ENCODE measurements around the gene CCDC175.

Gene CCDC175

DNA sequence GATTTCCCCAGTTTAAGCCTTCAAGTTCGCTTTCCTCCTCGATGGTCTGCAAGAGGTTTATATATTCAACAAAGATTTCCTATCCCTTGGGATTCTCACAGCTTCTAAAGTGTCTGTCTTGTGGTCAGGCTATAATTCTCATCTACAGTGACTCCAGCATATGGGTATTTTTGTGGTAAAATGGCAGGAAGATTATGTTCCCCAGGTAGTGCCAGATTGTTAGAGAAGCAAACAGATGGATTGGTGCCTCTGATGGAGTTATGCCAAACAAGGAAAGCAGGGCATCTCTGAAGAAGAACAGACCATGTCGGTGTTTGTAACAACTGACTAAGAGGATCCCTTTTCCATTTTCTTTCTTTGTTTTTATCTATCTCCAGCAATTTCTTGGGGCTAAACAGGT lies 5.5 kb upstream of the CCDC175 start:
- H3K4me3 ChIP-seq (ENCODE audit: low read length), result no peak overlapping the region

DNA sequence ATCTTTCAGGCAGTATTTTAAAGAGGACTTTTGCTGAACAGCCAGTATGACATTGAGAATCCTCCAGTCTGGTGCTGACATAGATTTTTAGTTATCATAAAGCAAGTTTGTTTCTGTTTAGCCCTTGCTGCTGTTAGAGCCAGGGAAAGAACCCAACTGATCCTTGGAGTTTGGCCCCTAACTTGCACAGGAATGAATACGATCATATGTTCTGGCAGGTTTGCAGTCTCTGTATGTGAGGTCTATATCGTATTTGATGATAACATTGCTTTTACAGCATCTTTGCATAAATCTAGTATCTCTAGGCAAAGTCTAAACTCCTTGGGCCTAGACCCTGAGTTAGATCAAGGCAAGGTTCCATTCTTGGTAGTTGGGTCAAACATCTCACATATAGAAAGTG lies 4.3 kb upstream of the CCDC175 start:
- no peaks in the 10 kb centered on the region for H3K36me3 ChIP-seq (ENCODE audit: control insufficient read depth, insufficient read depth, low read length)
- H3K27me3 ChIP-seq (ENCODE audit: control insufficient read depth, insufficient read depth, low read length), result no peaks in the 10 kb centered on the region
- no peak overlapping the region for H3K4me3 ChIP-seq (ENCODE audit: low read length)
- no peaks in the 10 kb centered on the region for H3K4me1 ChIP-seq (ENCODE audit: control insufficient read depth, insufficient read depth, low read length)
- no peak overlapping the region for H3K27ac ChIP-seq (ENCODE audit: low read depth, low read length)
- no peak overlapping the region for H3K9ac ChIP-seq (ENCODE audit: low read length)

More for the DNA sequence above, 5.5 kb upstream of the CCDC175 start:
- Histone ChIP-seq H3K27me3 (ENCODE audit: control insufficient read depth, insufficient read depth, low read length) (no peaks in the 10 kb centered on the region), H3K9ac (ENCODE audit: low read length) (no peak overlapping the region), H3K36me3 (ENCODE audit: control insufficient read depth, insufficient read depth, low read length) (no peaks in the 10 kb centered on the region), H3K4me1 (ENCODE audit: control insufficient read depth, insufficient read depth, low read length) (no peaks in the 10 kb centered on the region), H3K27ac (ENCODE audit: low read depth, low read length) (no peak overlapping the region)

DNA sequence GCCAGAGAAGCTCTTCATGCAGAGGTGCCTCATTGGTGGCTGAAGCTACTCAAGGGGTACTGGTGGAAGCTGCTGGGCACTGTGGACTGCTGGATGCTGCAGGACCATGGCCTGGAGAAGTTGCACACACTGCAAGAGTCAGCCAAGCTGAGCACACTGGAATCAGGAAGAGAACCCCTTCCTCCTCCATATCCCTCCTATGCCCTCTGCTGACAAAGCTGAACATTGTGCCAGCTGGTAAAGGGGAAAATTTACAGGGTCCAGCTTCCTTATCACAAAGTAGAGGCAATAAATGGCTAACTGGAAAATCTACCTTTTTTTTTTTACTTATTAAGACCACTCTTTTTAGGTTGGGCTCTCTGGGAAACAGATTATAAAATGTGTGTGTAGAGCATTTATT lies 6.5 kb downstream of the CCDC175 start:
- no peaks in the 10 kb centered on the region for H3K4me1 ChIP-seq (ENCODE audit: control insufficient read depth, insufficient read depth, low read length)
- no peaks in the 10 kb centered on the region for H3K27me3 ChIP-seq (ENCODE audit: control insufficient read depth, insufficient read depth, low read length)
- no peaks in the 10 kb centered on the region for H3K36me3 ChIP-seq (ENCODE audit: control insufficient read depth, insufficient read depth, low read length)
- no peak overlapping the region for H3K27ac ChIP-seq (ENCODE audit: low read depth, low read length)
- H3K4me3 ChIP-seq (ENCODE audit: low read length), result no peak overlapping the region
- no peak overlapping the region for H3K9ac ChIP-seq (ENCODE audit: low read length)

DNA sequence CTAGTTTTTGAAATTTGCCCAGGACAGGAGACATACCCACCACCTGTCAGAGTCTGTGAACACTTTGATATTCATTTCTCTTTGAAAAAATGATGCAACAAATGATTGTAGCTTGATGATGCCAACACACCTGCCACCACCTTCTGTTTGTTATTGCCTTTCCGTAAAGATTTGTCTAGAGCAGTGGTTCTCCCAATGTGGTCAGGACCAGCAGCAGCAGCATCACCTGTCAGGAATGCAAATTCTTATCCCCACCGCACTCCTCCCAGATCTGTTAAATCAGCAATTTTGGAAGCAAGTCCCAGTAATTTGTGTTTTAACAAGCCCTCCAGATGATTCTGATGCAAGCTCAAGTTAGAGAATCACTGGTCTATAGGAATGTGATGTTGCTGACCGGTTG lies 9.9 kb downstream of the CCDC175 start:
- Histone ChIP-seq H3K36me3 (ENCODE audit: control insufficient read depth, insufficient read depth, low read length) (no peaks in the 10 kb centered on the region), H3K4me3 (ENCODE audit: low read length) (no peak overlapping the region), H3K27me3 (ENCODE audit: control insufficient read depth, insufficient read depth, low read length) (no peaks in the 10 kb centered on the region), H3K4me1 (ENCODE audit: control insufficient read depth, insufficient read depth, low read length) (no peaks in the 10 kb centered on the region), H3K9ac (ENCODE audit: low read length) (no peak overlapping the region), H3K27ac (ENCODE audit: low read depth, low read length) (no peak overlapping the region)

DNA sequence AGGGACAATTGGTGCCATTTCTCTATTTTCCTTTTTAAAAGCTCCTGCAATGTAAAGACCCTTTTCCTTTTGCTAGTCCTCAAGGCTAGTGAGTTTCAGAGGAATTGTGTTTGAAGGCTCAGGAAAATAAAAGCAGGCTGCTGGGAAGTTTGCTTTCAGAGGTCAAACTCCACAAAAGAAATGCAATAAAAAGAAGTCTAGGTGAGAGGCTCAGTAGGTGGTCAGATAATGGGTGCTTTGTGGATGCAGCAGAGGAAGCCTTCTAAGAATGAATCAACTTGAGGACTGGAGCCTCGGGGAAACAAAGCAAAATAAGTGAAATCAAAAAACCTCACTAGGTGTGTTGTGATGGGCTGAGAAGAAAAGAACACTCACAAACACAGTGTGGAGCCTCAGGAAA lies 10.3 kb downstream of the CCDC175 start:
- no peak overlapping the region for H3K27ac ChIP-seq (ENCODE audit: low read depth, low read length)
- H3K4me3 ChIP-seq (ENCODE audit: low read length), result no peak overlapping the region
- no peaks in the 10 kb centered on the region for H3K27me3 ChIP-seq (ENCODE audit: control insufficient read depth, insufficient read depth, low read length)
- no peaks in the 10 kb centered on the region for H3K36me3 ChIP-seq (ENCODE audit: control insufficient read depth, insufficient read depth, low read length)
- no peak overlapping the region for H3K9ac ChIP-seq (ENCODE audit: low read length)
- no peaks in the 10 kb centered on the region for H3K4me1 ChIP-seq (ENCODE audit: control insufficient read depth, insufficient read depth, low read length)

DNA sequence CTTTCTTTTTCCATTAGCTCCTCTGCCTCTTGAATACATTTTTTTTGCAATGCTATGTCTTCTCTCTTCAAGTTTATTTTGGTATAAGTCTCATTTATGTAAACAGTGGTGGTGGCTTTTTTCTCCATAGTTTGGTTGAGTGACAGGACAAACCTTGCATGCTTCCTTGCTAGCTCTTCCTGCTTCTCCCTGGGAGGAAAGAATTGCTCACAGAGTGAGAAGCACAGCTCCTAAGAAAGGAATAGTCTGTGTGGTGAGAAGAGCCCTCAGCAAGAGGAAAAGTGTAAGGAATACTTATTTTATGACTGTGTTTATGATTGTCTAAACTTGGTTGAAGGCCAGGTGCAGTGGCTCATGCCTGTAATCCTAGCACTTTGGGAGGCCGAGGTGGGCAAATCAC lies 11.5 kb downstream of the CCDC175 start:
- H3K9ac ChIP-seq (ENCODE audit: low read length), result no peak overlapping the region
- no peaks in the 10 kb centered on the region for H3K36me3 ChIP-seq (ENCODE audit: control insufficient read depth, insufficient read depth, low read length)
- no peak overlapping the region for H3K4me3 ChIP-seq (ENCODE audit: low read length)
- no peak overlapping the region for H3K27ac ChIP-seq (ENCODE audit: low read depth, low read length)
- no peaks in the 10 kb centered on the region for H3K27me3 ChIP-seq (ENCODE audit: control insufficient read depth, insufficient read depth, low read length)
- H3K4me1 ChIP-seq (ENCODE audit: control insufficient read depth, insufficient read depth, low read length), result no peaks in the 10 kb centered on the region

DNA sequence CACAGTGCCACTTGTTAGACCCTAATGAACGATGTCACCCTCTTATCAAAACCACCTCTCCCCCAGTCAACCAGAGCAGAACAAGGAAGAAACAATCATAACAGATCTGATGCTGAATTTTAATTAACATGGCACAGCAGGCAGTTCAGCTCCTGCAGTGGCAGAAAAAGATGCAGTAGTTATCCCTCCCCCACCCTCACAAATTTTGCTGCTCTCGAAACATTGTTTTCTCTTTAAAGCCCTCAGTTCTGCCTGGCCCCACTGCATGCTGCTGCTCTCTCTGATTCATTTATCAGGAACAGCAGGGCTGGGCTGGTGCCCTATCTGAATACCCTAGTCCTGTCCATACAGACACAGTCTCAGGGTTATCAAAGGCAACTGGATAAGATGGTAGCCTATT lies 12.2 kb downstream of the CCDC175 start:
- H3K27ac ChIP-seq (ENCODE audit: low read depth, low read length), result no peak overlapping the region
- no peaks in the 10 kb centered on the region for H3K36me3 ChIP-seq (ENCODE audit: control insufficient read depth, insufficient read depth, low read length)
- H3K9ac ChIP-seq (ENCODE audit: low read length), result no peak overlapping the region
- H3K4me3 ChIP-seq (ENCODE audit: low read length), result no peak overlapping the region
- H3K4me1 ChIP-seq (ENCODE audit: control insufficient read depth, insufficient read depth, low read length), result no peaks in the 10 kb centered on the region
- no peaks in the 10 kb centered on the region for H3K27me3 ChIP-seq (ENCODE audit: control insufficient read depth, insufficient read depth, low read length)

DNA sequence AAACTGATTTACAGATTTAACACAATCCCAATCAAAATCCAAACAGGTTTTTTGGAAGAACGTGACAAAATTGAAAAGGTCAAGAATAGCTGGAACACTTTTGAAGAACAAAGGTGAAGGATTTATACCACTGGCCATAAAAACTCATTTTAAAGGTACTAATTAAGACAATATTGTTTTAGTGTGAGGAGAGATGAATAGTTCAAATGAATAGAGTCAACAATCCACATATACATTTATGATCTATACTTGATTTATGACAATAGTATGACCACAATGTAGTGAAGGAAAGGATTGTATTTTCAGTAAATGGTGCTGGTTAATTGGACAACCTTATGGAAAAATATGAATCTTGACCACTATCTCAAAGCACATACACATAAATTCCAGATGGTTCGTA lies 29.3 kb downstream of the CCDC175 start:
- no peak overlapping the region for H3K9ac ChIP-seq (ENCODE audit: low read length)
- H3K4me3 ChIP-seq (ENCODE audit: low read length), result no peak overlapping the region
- H3K27me3 ChIP-seq (ENCODE audit: control insufficient read depth, insufficient read depth, low read length), result no peaks in the 10 kb centered on the region
- no peaks in the 10 kb centered on the region for H3K36me3 ChIP-seq (ENCODE audit: control insufficient read depth, insufficient read depth, low read length)
- H3K27ac ChIP-seq (ENCODE audit: low read depth, low read length), result no peak overlapping the region
- no peaks in the 10 kb centered on the region for H3K4me1 ChIP-seq (ENCODE audit: control insufficient read depth, insufficient read depth, low read length)

DNA sequence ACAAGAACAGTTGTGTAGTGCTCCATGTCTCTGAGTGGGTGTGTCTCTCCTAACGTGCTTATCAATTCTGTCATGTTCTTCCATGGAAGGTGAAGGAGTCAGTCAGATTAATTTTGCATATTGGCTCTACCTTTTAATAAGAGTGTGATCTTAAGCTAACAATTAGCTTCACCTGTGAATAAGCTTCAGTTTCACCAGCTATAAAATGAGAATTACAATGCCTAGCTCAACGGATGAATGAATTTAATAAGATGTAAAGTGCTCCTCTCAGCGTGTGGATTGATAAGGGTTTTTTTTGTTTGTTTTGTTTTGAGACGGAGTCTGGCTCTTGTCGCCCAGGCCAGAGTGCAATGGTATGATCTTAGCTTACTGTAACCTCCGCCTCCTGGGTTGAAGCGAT lies 32.7 kb downstream of the CCDC175 start:
- no peaks in the 10 kb centered on the region for H3K27me3 ChIP-seq (ENCODE audit: control insufficient read depth, insufficient read depth, low read length)
- no peaks in the 10 kb centered on the region for H3K36me3 ChIP-seq (ENCODE audit: control insufficient read depth, insufficient read depth, low read length)
- no peak overlapping the region for H3K4me3 ChIP-seq (ENCODE audit: low read length)
- no peak overlapping the region for H3K9ac ChIP-seq (ENCODE audit: low read length)
- H3K27ac ChIP-seq (ENCODE audit: low read depth, low read length), result no peak overlapping the region
- H3K4me1 ChIP-seq (ENCODE audit: control insufficient read depth, insufficient read depth, low read length), result no peaks in the 10 kb centered on the region

DNA sequence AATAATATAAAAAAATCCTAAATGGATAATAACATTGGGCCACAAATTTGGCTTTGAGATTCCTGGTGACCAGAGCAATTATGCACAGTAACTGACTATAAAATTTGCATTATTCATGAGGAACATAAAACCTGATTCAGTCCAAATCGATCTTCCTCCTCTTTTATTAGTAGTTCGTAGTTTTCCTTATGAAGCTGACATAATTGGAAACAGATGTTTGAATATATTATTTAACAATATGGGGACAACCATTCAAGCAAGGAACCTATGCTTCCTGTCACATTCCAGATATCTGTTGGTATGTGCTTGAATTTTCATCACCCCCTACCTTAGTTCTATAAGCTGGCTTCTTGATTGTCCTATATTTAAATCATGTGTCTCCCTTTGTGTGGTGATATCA lies 34.9 kb downstream of the CCDC175 start:
- Histone ChIP-seq H3K36me3 (ENCODE audit: control insufficient read depth, insufficient read depth, low read length) (no peaks in the 10 kb centered on the region), H3K4me1 (ENCODE audit: control insufficient read depth, insufficient read depth, low read length) (no peaks in the 10 kb centered on the region), H3K4me3 (ENCODE audit: low read length) (no peak overlapping the region), H3K27me3 (ENCODE audit: control insufficient read depth, insufficient read depth, low read length) (no peaks in the 10 kb centered on the region), H3K27ac (ENCODE audit: low read depth, low read length) (no peak overlapping the region), H3K9ac (ENCODE audit: low read length) (no peak overlapping the region)

DNA sequence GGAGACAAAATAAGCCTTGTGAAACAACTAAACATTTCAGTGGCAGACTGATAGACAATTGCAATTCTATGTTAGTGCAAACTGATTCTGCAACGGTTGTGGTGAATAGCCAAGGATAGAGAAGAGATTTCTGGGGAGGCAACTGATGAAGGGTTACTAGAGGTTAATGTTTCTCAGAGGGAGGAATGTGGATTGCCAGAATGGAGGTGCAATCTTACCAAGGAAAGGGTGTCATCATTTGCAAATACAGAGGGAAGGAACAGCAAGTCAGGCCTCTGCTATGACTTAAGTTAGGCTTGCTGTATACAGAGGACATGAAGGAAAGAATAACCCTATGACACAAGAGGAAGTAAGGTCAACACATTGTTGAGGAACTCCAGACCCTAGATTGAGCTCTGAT lies 35.8 kb downstream of the CCDC175 start:
- H3K27me3 ChIP-seq (ENCODE audit: control insufficient read depth, insufficient read depth, low read length), result no peaks in the 10 kb centered on the region
- H3K4me1 ChIP-seq (ENCODE audit: control insufficient read depth, insufficient read depth, low read length), result no peaks in the 10 kb centered on the region
- H3K36me3 ChIP-seq (ENCODE audit: control insufficient read depth, insufficient read depth, low read length), result no peaks in the 10 kb centered on the region
- H3K4me3 ChIP-seq (ENCODE audit: low read length), result no peak overlapping the region
- no peak overlapping the region for H3K27ac ChIP-seq (ENCODE audit: low read depth, low read length)
- no peak overlapping the region for H3K9ac ChIP-seq (ENCODE audit: low read length)

DNA sequence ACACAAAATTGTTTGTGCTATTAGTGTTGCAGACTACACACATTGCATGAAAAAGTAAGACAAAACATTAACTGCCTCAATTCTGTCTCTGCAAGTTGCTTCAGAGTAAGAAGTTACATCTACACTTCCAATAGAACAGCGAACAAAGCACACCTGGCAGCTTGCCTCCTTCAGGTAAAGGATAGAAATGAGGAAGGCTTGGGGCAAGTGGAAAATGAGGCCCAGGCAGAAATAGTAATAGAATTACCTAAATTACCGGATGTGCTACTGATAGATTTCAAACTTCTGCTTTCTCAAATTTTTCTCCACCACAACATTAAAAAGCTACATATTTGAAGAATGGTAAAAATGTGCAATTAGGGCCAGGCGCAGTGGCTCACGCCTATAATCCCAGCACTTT lies 37.7 kb downstream of the CCDC175 start:
- Histone ChIP-seq H3K4me1 (ENCODE audit: control insufficient read depth, insufficient read depth, low read length) (no peaks in the 10 kb centered on the region), H3K4me3 (ENCODE audit: low read length) (no peak overlapping the region), H3K27ac (ENCODE audit: low read depth, low read length) (no peak overlapping the region), H3K27me3 (ENCODE audit: control insufficient read depth, insufficient read depth, low read length) (no peaks in the 10 kb centered on the region), H3K9ac (ENCODE audit: low read length) (no peak overlapping the region), H3K36me3 (ENCODE audit: control insufficient read depth, insufficient read depth, low read length) (no peaks in the 10 kb centered on the region)

DNA sequence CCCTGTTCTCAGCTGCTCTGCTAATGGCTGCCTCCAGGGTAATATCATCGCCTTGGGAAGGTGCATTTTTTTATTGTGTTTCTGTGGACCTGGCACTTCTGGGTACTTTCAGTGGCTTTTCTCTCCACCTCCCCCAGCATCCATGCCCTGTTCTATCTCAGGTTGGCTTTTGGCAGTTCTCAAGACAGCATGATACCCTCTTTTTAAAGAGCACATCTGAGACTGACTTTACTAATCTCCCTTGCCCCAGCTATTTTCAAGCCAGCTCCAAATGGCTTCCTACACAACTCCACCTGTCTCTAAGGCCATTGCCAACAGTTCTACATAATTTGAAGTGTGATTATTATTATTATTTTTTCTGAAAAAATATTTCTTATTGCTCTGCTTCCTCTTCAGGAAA lies 39.1 kb downstream of the CCDC175 start:
- no peak overlapping the region for H3K9ac ChIP-seq (ENCODE audit: low read length)
- H3K4me3 ChIP-seq (ENCODE audit: low read length), result no peak overlapping the region
- no peak overlapping the region for H3K27ac ChIP-seq (ENCODE audit: low read depth, low read length)
- no peaks in the 10 kb centered on the region for H3K27me3 ChIP-seq (ENCODE audit: control insufficient read depth, insufficient read depth, low read length)
- no peaks in the 10 kb centered on the region for H3K36me3 ChIP-seq (ENCODE audit: control insufficient read depth, insufficient read depth, low read length)
- no peaks in the 10 kb centered on the region for H3K4me1 ChIP-seq (ENCODE audit: control insufficient read depth, insufficient read depth, low read length)
